Mesendoderm (in vitro differentiated cells): ENCODE results near the gene SHANK1.

Experiments used
- DNase-seq: peaks from one replicate; pipeline ENCODE4 v3.0.0; 2013
- H2AK5ac ChIP-seq: 2 replicates; pipeline ENCODE4 v1.6.1; 2013; ENCODE audit warnings: low read length, inconsistent platforms
- H2BK120ac ChIP-seq: 2 replicates; pipeline ENCODE4 v1.6.1; 2013; ENCODE audit warnings: low read depth, mild to moderate bottlenecking, low read length, moderate library complexity, mixed read lengths
- H2BK15ac ChIP-seq: replicated peaks from 2 replicates; pipeline ENCODE4 v1.6.1; 2013; ENCODE audit warnings: low read depth, mild to moderate bottlenecking, moderate library complexity
- H2BK5ac ChIP-seq: 2 replicates; pipeline ENCODE4 v1.6.1; 2013; ENCODE audit warnings: low read length, inconsistent platforms
- H3K18ac ChIP-seq: 2 replicates; pipeline ENCODE4 v1.6.1; 2013; ENCODE audit warnings: mild to moderate bottlenecking, low read length, mixed read lengths
- H3K23ac ChIP-seq: one replicate; pipeline ENCODE4 v1.6.1; 2013; ENCODE audit warnings: low read length
- H3K27ac ChIP-seq: 2 replicates; pipeline ENCODE4 v1.5.1; 2013; ENCODE audit warnings: low read depth, mild to moderate bottlenecking, inconsistent platforms, low read length, moderate library complexity
- H3K27me3 ChIP-seq: 2 replicates; pipeline ENCODE4 v1.6.1; 2013; ENCODE audit warnings: low read length, control low read depth, mild to moderate bottlenecking, inconsistent platforms; ENCODE audit not compliant: insufficient read depth, poor library complexity
- H3K36me3 ChIP-seq: 2 replicates; pipeline ENCODE4 v1.6.1; 2013; ENCODE audit warnings: low read length, inconsistent platforms; ENCODE audit not compliant: control insufficient read depth, insufficient read depth
- H3K4ac ChIP-seq: one replicate; pipeline ENCODE4 v1.6.1; 2013; ENCODE audit warnings: low read depth, mild to moderate bottlenecking, low read length, moderate library complexity
- H3K4me1 ChIP-seq: 2 replicates; pipeline ENCODE4 v1.6.1; 2013; ENCODE audit warnings: low read depth, low read length, inconsistent platforms; ENCODE audit not compliant: control insufficient read depth
- H3K4me2 ChIP-seq: 2 replicates; pipeline ENCODE4 v1.6.1; 2013; ENCODE audit warnings: low read length
- H3K4me3 ChIP-seq: 2 replicates; pipeline ENCODE4 v1.5.1; 2013; ENCODE audit warnings: mild to moderate bottlenecking, low read length
- H3K56ac ChIP-seq: one replicate; pipeline ENCODE4 v1.6.1; 2013; ENCODE audit warnings: low read length
- H3K79me1 ChIP-seq: 2 replicates; pipeline ENCODE4 v1.6.1; 2013; ENCODE audit warnings: low read length, inconsistent platforms
- H3K79me2 ChIP-seq: 2 replicates; pipeline ENCODE4 v1.6.1; 2013; ENCODE audit warnings: mild to moderate bottlenecking, low read length; ENCODE audit not compliant: control insufficient read depth, insufficient read depth
- H3K9ac ChIP-seq: 2 replicates; pipeline ENCODE4 v1.6.1; 2013; ENCODE audit warnings: low read length, inconsistent platforms
- H4K5ac ChIP-seq: one replicate; pipeline ENCODE4 v1.6.1; 2013; ENCODE audit warnings: low read length
- H4K8ac ChIP-seq: one replicate; pipeline ENCODE4 v1.6.1; 2013; ENCODE audit warnings: low read depth, mild to moderate bottlenecking, control low read depth, low read length, moderate library complexity
- WGBS: extraction: QIAGEN DNeasy Blood & Tissue Kit; methylation state at CpG from one replicate; pipeline ENCODE4 v1.1.7; 2013; ENCODE audit warnings: low lambda C conversion rate, missing lambda C conversion rate; ENCODE audit not compliant: insufficient coverage; ENCODE audit errors: extremely low coverage; 5-methylcytosine and 5-hydroxymethylcytosine counted together

SHANK1 gene

DNA sequence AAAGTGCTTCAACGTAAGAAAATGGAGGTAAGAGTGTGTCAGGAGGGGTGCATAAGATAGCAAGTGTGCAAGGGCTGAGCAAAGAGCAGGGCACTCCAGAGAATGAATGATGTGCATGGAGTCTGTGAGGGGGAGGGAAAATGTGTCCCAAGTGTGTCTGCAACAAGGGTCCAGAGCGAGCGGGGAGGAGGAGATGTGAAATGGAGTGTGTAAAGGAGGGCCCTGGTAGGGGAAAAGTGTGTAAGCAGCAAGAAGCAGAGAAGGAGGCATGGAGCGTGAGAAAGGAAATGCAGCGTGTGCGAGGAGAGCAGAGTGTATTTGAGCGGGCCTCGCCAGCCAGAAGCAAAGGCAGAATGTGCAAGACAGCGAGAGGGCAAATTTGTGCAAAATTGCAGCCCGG lies 58.6 kb downstream of the SHANK1 start:
- no peak overlapping the region for H4K5ac ChIP-seq
- H4K8ac ChIP-seq, result no peak overlapping the region
- no peak overlapping the region for H3K56ac ChIP-seq
- H3K9ac ChIP-seq, result no peak overlapping the region
- DNase-seq, result no peak
- no peak overlapping the region for H3K4ac ChIP-seq
- no peaks in the 10 kb centered on the region for H3K79me1 ChIP-seq
- H3K27me3 ChIP-seq, result peaks cover 1% of the 10 kb centered on the region
- H3K18ac ChIP-seq, result no peak overlapping the region
- H3K27ac ChIP-seq, result no peak overlapping the region
- no CpG with 5 or more reads among the region's 10 CpGs for WGBS
- no peak overlapping the region for H2AK5ac ChIP-seq
- H2BK120ac ChIP-seq, result no peak overlapping the region
- H2BK5ac ChIP-seq, result no peak overlapping the region
- no peak overlapping the region for H3K23ac ChIP-seq
- H3K36me3 ChIP-seq, result no peaks in the 10 kb centered on the region
- no peak overlapping the region for H3K4me2 ChIP-seq
- no peak overlapping the region for H3K4me3 ChIP-seq
- no peaks in the 10 kb centered on the region for H3K4me1 ChIP-seq
- H2BK15ac ChIP-seq, result no peak overlapping the region
- H3K79me2 ChIP-seq, result no peaks in the 10 kb centered on the region

DNA sequence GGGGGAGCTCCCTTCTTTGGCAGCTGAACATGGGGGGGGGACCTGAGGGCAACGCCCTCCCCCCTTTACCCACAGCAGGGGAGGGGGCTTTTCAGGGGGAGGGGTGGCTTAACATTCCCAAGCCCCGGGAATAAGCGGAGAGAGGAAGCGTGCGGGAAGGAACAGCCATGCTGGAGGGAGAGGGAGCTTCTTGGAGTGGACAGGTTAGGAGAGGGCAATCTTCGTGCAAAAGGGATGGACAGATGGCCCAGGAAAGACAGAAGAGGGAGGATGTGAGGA lies 59.6 kb downstream of the SHANK1 start:
- no peak overlapping the region for H2BK120ac ChIP-seq
- no peak overlapping the region for H3K23ac ChIP-seq
- no peaks in the 10 kb centered on the region for H3K79me1 ChIP-seq
- H3K56ac ChIP-seq, result peak overlapping the region; percentile 6
- no peaks in the 10 kb centered on the region for H3K4me1 ChIP-seq
- H3K36me3 ChIP-seq, result no peaks in the 10 kb centered on the region
- no peak overlapping the region for H2BK5ac ChIP-seq
- no CpG with 5 or more reads among the region's 6 CpGs for WGBS
- no peak overlapping the region for H3K4me3 ChIP-seq
- no peaks in the 10 kb centered on the region for H3K79me2 ChIP-seq
- H3K4me2 ChIP-seq, result no peak overlapping the region
- no peaks in the 10 kb centered on the region for H3K27me3 ChIP-seq
- H3K9ac ChIP-seq, result no peak overlapping the region
- no peak overlapping the region for H2BK15ac ChIP-seq
- no peak overlapping the region for H3K4ac ChIP-seq
- no peak overlapping the region for H3K18ac ChIP-seq
- H4K8ac ChIP-seq, result no peak overlapping the region
- H2AK5ac ChIP-seq, result no peak overlapping the region
- no peak overlapping the region for H3K27ac ChIP-seq
- no peak overlapping the region for H4K5ac ChIP-seq
- no peak for DNase-seq

DNA sequence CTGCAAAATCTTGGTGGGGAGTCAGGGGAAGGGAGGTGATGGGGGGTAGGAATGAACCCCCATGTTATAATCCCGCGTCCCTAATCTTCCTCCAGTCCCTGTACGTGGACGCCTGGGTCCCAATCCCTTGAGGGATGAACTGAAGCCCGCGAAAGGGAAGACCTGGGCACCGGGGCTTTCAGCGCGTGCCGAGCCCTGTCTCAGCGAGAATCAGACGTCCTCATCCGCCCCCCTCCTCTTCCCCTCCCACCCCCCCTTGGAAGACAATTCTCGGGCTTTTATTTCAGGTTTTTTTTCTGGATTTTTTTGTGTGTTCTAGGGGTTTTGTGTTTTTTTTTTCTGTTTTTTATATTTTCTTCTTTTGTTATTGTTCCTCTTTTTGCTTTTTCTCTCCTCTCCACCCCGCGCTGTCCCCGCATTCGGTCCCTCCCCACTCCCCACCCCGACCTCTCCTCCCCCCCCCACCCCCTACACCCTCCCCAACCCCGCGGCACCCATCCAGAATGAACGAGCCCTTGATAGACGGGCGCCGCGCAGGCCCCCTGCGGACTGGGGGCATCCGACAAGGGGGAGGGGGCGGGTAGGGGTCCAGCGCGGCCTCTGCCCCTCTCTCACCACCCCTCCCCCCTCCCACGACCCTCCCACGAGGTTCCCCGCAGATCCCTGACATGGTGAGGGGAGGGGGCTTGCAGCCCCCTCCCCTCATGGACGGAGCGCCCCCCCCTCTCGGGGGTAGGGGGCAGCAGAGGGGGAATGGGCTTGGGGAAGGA lies 60.1 kb downstream of the SHANK1 start:
- H3K79me2 ChIP-seq, result no peaks in the 10 kb centered on the region
- peak overlapping the region; percentile 43 for H3K9ac ChIP-seq
- peak overlapping the region; percentile 40 for H3K4me3 ChIP-seq
- H3K36me3 ChIP-seq, result no peaks in the 10 kb centered on the region
- no peak overlapping the region for H2BK15ac ChIP-seq
- no peak overlapping the region for H2BK120ac ChIP-seq
- no peak overlapping the region for H4K5ac ChIP-seq
- WGBS, result no CpG with 5 or more reads among the region's 37 CpGs
- H3K4me2 ChIP-seq, result peak overlapping the region; percentile 77
- H2BK5ac ChIP-seq, result no peak overlapping the region
- H4K8ac ChIP-seq, result no peak overlapping the region
- H3K23ac ChIP-seq, result no peak overlapping the region
- H3K18ac ChIP-seq, result no peak overlapping the region
- no peak overlapping the region for H3K4ac ChIP-seq
- no peaks in the 10 kb centered on the region for H3K4me1 ChIP-seq
- H3K79me1 ChIP-seq, result no peaks in the 10 kb centered on the region
- no peaks in the 10 kb centered on the region for H3K27me3 ChIP-seq
- peak overlapping the region; percentile 46 for H3K56ac ChIP-seq
- no peak for DNase-seq
- no peak overlapping the region for H2AK5ac ChIP-seq
- no peak overlapping the region for H3K27ac ChIP-seq

DNA sequence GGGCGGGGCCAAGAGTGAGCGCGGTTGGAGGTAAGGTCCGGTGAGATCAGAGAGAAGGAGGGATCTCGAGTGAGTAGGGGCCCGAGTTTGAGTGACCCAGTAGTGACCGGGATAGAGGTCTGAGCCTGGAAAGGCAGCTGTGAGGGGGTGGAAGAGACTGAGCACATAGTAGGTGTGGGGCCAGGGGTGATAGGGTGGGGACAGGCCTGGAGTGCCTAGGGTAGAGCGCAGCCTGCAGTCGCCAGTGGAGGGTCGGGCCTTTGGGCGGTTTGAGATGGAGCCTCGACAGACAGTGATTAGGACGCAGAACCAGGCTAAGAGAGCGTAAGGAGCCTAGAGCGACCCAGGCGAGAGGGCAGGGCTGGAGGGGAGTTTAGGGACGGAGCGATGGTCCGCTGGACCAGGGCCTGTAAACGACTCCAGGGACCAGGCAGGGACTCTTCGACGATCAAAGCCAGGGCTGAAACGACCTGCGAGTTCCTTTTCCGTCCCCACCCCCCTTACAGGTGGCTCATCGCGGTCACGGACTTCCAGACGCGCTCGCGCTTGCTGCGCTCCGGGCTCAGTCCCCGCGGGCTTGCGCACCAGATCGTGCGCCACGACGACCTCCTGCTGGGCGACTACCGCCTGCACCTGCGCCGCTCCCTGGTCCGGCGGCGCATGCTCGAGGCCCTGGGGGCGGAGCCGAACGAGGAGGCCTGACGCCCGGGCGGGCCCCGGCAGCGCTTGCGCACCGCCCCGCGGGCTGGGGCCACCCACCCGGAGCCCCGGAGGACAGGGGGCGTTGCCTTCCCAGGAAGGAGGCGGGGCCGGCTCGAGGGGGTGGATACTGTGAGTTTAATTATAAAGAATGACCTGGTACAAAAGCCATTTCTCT lies 60.9 kb downstream of the SHANK1 start:
- H3K4me3 ChIP-seq, result peak overlapping the region; percentile 45
- H3K27me3 ChIP-seq, result no peaks in the 10 kb centered on the region
- no peaks in the 10 kb centered on the region for H3K79me2 ChIP-seq
- no CpG with 5 or more reads among the region's 67 CpGs for WGBS
- no peak overlapping the region for H3K23ac ChIP-seq
- DNase-seq, result peak; percentile 91
- H3K27ac ChIP-seq, result no peak overlapping the region
- no peaks in the 10 kb centered on the region for H3K36me3 ChIP-seq
- no peak overlapping the region for H3K18ac ChIP-seq
- peak overlapping the region; percentile 90 for H3K56ac ChIP-seq
- H3K4ac ChIP-seq, result no peak overlapping the region
- H3K4me1 ChIP-seq, result no peaks in the 10 kb centered on the region
- H2BK15ac ChIP-seq, result no peak overlapping the region
- H4K5ac ChIP-seq, result no peak overlapping the region
- no peak overlapping the region for H2AK5ac ChIP-seq
- H3K9ac ChIP-seq, result peak overlapping the region; percentile 53
- H3K79me1 ChIP-seq, result no peaks in the 10 kb centered on the region
- no peak overlapping the region for H2BK5ac ChIP-seq
- H4K8ac ChIP-seq, result no peak overlapping the region
- peak overlapping the region; percentile 84 for H3K4me2 ChIP-seq
- H2BK120ac ChIP-seq, result no peak overlapping the region

DNA sequence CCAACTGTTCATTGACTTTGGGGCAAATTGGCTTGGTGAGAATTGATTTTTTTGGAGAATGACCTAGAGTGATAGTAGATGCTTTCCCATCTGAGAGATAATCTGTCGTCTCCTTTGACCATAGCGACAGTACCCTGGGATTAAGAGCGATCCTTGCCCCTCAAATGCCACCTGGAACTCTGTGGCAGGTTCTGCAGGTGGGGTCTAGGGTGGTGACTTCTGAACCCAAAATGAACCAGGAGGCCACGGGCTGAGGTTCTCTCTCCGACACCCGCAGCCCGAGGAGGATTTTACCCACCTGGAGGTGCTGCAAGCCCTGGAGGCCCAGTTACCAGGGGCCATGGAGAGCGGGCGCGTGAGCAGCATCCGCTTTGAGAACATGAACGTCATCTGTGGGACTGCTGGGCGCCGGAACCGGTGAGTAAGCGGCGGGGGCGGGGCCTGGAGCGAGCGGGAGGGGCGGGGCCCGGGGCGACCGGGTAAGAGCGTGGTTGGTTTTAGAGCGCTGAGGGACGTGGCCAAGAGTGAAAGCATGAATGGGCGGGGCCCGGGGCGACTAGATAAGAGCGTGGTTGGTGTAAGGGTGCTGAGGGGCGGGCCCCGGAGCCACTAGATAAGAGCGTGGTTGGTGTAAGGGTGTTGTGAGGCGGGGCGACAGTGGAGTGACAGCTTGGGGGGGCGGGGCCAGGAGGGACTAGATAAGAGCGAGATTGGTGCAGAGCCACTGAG lies 61.7 kb downstream of the SHANK1 start:
- Histone ChIP-seq H4K8ac (no peak overlapping the region), H3K79me1 (no peaks in the 10 kb centered on the region), H3K56ac (peak overlapping the region; percentile 77), H3K36me3 (no peaks in the 10 kb centered on the region), H3K27ac (no peak overlapping the region), H3K9ac (peak overlapping the region; percentile 72), H3K4me1 (no peaks in the 10 kb centered on the region), H4K5ac (no peak overlapping the region), H3K18ac (no peak overlapping the region), H2BK120ac (no peak overlapping the region), H3K4ac (no peak overlapping the region), H3K79me2 (no peaks in the 10 kb centered on the region), H3K27me3 (no peaks in the 10 kb centered on the region), H3K4me2 (peak overlapping the region; percentile 60), H2BK15ac (no peak overlapping the region), H3K23ac (no peak overlapping the region), H3K4me3 (peak overlapping the region; percentile 40), H2BK5ac (no peak overlapping the region), H2AK5ac (no peak overlapping the region)
- WGBS, result no CpG with 5 or more reads among the region's 38 CpGs
- peak; percentile 100 for DNase-seq
